Epithelial cell of prostate (primary cell): Measurements from ENCODE around the gene GNG12.
A peak's percentile ranks its signal among the peaks of the same experiment; 100 is the strongest.

Experiments
- DNase-seq: peaks from one replicate; pipeline ENCODE4 v3.0.0-alpha.2; 2011; ENCODE audit warnings: low read depth, low spot score
- H3K27ac ChIP-seq: fragments of 450-650 bp; 2 replicates; pipeline ENCODE4 v1.5.1; 2017; ENCODE audit warnings: mild to moderate bottlenecking

The GNG12 gene

DNA sequence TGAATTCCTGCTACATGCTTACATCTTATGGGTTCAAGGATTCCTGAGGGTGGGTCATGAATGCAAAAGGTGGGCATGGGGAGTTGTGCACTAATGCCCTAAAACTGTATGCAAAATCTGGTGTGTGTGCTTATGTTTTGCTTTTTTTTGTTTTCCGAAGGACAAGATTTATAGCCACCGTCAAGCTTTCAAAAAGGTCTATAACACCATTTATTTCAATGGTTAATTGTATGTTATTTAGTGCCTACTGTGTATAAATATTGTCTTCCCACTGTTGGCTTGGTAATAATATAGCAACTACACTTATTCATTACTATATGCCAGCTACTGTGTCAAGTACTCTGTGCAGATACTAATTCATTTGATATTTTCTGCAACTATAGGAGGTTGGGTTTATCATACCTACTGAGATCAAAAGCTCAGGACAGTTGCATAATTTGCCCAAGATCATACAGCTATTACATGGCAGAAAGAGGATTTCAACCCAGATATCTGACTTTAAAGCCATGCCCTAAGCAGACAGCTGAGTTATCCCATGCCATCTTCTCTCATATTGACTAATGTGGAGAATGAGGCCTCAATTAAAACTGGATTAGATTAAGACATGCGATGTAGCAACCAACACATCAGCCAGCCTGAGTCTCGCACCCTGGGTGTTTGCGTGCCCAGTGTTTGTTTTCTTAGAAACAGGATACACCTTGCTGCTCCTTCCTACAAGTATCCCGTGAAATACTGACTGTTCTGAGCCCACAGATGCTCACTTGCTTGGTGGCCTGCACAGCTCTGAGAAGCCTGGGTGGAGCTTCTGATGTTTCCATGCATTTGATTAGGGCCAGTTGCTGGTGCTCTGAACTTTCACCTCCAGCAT, 113.7 kb downstream of the GNG12 start:
- no peak for DNase-seq

DNA sequence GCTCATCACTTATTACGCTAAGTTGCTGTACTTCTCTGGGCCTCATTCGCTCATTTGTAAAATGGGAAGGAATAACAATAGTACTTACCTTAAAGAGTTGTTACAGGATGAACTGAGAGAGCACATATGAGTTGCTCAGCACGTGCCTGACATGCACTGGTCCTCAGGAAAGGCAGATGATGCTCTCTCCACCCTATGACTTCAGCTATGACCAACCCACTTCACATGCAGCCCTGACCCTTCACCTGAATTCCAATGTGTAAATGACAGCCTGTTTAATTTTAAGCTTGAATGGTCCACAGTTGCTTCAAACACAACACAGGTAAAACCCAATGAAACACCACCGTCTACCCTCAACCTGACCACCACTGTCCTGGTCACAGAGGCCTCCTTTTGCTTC, 115.4 kb downstream of the GNG12 start:
- peak overlapping the region; percentile 90 for H3K27ac ChIP-seq
- DNase-seq, result no peak

More for the DNA sequence above, 113.7 kb downstream of the GNG12 start:
- no peak overlapping the region for H3K27ac ChIP-seq

DNA sequence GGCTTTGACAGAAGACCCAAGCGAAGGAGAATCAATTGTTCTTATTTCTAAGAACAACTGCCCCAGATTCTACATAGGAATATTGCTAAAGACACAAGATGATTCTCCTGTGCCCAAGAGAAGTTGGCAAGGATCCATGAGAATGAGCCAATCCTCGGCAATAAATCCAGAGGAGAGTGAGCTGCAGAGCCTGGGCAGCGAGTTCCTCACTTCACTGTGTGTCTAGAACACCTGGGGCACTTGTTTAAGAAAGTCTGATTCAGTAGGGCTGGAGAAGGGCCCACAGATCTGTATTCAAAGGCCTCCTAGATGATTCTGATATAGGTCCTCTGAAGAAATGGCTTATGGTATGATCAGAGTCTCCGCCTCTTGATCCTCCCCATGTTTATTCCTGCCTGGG, 116.5 kb downstream of the GNG12 start:
- peak overlapping the region; percentile 90 for H3K27ac ChIP-seq
- DNase-seq, result peak; percentile 80

- no peak for DNase-seq
- peak overlapping the region; percentile 90 for H3K27ac ChIP-seq
Measured at GRCh38 chr1:67715819-67716218, 117.4 kb downstream of the GNG12 start.

DNA sequence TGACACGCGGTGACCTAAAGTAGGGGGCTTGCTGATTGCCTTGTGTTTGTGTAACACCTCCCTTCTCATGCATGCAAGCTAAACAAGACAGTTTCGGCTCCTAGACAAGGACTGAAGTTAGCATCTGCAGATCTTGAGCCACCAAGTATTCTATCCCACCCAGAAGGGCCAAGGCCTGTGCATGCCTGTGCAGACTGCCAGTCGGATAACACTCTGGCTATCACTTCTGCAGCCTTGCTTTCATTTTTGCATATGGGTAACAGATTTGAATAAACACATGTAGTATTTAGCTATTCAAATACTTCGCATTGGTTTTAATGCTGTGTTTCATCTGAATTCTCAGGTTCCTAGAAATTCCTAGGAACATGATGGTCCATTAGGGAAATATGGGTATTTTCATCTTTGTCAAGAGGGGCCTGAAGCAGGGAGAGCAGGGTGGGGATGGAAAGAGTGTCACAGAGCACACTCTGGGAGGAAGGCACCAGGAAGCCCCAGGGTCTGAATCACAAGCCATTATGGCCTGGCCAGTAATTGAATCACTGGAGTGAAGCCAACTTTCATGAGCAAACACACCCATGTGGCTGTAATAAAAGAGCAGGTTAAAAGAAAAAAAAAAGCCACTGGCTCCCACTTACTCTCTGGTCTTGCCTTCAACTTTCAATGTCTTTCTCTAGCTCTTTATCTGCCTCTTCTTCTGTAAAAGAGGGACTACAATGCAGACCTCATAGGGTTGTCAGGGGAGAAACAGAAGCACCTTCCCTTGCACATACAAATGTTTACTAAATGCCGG, 120.0 kb downstream of the GNG12 start:
- H3K27ac ChIP-seq, result peak overlapping the region; percentile 50

DNA sequence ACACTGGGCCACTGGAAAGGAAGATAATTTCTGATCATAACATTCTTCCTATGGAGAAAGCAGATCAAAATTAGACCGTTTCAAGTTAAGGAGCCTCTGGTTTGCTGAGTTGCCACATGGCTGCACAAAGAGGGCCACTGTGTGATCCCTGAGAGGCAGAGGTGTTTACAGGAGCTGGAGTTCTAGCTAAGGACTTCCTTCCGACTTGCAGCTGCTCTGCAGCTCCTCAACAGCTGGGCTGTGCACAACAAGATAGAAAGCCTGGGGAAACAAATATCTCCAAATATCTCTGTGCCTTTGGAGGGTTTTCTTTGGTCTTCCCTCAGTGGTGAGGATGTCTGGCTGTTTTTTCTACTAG, 121.4 kb downstream of the GNG12 start:
- no peak for DNase-seq
- H3K27ac ChIP-seq, result no peak overlapping the region

More for the DNA sequence above, 120.0 kb downstream of the GNG12 start:
- no peak for DNase-seq

DNA sequence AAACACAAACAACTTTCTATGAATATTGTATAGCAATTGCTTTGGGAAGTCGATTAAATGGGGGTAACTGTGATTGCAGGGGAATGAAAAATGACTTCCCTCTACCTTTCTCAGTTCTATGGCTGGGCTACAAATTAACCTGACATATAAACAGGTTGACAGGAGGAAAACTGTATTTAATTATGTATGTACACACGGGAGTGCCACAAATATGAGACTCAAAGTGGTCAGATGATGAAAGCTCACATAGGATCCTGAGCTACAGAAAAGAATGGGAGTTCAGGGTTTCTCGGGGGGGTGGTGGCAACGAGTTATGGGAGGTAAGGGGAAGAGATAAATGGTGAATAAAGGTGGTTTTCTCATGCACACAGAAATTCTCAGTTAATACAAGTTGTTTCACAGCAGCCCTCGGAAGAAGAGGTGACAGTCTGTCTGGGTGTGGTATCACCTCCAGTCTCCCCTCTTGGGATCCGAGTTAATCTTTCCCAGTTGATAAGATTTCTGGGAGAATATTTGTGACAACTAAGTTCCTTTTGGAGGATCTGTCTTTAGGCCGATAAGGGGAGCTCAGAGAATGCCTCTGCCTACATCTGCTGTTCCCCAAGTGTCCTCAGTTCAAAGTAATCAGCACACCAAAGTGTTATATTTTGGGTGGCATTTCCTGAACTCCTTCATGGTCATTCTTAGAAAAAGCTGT, 122.0 kb downstream of the GNG12 start:
- H3K27ac ChIP-seq, result peak overlapping the region; percentile 53
- DNase-seq, result no peak

DNA sequence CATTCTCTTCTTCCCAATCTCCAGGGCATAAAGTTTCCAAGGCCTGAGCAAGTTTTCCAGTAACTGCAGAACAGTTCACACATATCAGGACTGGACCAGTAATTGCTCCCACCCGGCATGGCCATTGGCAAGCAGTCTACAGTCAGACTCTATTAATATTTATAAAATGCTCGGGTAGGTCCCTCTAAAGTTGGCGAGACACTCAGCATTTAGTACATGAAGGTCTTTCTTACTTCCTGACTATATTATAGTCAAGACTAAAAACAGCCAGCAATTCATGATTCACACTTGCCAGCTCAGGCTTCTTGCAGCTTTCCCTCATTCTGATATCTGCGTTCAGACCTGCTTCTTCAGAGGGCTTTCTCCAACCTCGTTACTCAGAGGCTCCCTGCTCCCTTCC, 122.8 kb downstream of the GNG12 start:
- peak overlapping the region; percentile 53 for H3K27ac ChIP-seq
- DNase-seq, result no peak

DNA sequence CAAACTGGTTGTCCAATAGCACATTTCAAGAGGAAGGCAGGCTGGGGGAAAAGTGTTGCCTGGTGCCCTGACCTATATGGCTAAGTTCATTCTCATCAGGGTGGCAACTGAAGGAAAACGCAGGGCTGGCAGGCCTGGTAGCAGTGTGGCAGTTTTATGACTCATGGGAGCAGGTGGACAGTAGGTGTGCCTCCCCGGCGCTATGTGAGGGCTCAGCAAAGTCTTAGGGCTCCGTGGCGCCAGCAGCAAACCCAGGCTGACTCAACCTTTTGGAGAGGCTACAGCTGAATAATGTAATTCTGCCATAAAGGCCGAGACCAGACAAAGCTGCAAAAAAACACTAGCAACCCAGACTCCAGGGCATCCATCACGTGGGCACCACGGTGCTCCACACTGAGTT, 124.7 kb downstream of the GNG12 start:
- peak overlapping the region; percentile 16 for H3K27ac ChIP-seq

DNA sequence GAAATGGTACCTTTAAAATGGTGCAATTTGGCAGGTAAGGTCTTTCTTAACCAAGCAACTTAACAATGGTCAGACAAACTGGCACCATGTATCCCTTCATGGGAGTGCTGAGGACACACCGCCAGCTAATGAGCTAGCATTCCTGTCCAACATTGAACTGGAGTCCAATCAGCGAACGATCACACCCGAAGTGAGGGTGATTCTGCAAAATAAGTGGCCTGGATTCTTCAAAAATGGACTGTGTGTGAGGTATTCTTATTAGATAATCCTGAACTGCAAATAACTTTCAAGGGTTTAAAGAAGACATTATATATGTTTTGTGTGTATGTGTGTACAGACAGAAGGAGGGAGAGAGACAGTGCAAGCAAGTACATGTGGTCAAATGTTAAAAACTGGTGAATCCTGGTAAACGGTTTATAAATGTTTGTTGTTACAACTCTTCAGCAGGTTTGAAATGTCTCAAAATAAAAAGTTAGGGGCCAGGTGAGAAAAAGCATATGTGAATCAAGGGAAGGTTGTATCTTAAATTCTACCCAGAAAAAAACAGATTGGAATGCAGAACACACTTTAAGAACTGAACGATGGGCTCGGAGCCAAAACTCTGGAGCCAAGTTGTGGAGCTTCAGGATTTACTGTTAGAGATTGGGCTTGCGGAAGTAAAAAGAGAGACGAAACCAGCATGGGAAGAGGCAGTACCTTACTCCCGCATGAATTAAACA, 127.4 kb downstream of the GNG12 start:
- H3K27ac ChIP-seq, result no peak overlapping the region

More for the DNA sequence above, 124.7 kb downstream of the GNG12 start:
- DNase-seq, result no peak

DNA sequence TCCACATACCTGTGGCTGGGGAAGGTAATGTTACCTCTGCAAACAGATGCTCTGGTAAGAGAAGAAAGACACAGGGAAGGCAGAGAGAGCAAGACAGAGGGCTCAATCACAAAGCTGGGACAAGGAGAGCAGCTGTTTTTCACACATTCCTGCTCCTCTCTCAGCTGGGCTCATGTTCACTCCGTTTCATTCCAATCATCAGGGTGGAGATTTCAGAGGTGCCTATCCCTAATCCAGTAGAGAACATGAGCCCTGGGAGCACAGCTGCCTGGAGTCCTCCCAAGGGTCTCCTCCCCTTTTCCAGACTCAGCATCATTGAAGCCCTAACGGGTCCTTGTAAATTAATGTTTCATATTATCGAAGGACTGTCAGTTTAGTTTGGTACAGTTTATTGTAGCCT, 128.9 kb downstream of the GNG12 start:
- no peak overlapping the region for H3K27ac ChIP-seq
- DNase-seq, result no peak

More for the DNA sequence above, 127.4 kb downstream of the GNG12 start:
- DNase-seq, result no peak

DNA sequence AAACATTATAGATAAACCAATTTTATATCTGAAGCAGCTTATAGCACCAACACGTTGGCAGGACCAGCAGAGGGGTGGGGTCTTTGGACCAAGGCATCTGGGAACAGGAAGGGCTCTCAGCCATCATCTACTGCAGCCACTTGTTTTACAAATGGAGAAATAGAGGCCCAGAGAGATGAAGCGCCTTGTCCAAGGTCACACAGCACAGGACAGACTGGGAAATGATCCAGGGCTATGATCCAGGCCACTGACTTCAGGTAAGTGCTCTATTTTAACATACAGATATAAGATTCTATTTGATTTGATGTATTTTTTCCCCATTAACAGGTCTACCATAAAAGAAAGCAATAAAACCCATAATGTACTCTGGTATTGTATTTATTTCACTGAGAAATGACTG, 131.4 kb downstream of the GNG12 start:
- H3K27ac ChIP-seq, result peak overlapping the region; percentile 75
- DNase-seq, result no peak

GRCh38 chr1:67700692-67701410, 132.4 kb downstream of the GNG12 start:
- DNase-seq, result no peak
- peak overlapping the region; percentile 75 for H3K27ac ChIP-seq

DNA sequence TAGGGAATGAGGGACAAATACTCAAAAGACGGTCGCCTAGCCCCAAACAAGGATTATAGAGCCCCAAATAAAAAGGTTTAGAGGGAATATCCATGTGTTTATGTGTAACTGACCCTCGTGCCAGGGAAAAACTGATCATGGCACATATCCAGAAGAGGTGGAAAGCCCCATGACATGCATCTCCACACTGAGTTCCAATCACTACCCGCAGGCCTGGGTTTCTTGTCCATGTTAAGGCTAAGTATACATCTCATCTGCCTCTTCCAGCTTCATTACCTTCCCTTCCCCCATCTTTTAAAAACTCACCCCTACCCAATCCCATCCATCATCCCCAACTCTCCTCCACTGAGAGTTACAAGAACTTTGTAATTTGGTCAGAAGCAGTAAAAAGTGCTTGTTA, 133.0 kb downstream of the GNG12 start:
- peak overlapping the region; percentile 75 for H3K27ac ChIP-seq
- no peak for DNase-seq

- H3K27ac ChIP-seq, result no peak overlapping the region
- DNase-seq, result no peak
Measured at GRCh38 chr1:67696708-67697107, 136.6 kb downstream of the GNG12 start.

DNA sequence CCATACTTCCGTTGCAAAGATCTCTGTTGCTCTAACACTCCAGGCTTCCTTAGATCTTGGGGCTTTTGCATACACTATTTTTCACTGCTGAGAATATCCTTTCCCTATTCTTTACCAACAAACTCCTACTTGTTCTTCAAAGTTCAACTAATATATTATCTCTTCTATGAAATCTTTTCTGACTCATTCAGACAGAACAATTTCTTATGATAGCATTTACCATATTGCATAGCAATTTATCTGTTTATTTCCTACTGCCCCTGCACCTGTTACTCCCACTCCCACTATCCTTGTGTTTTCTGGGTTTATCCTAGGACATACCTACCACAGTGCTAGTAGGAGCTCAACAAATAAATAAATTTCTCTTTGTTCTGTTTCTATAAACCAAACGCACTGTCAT, 137.3 kb downstream of the GNG12 start:
- DNase-seq, result no peak
- H3K27ac ChIP-seq, result no peak overlapping the region

- H3K27ac ChIP-seq, result peak overlapping the region; percentile 100
- DNase-seq, result no peak
Measured at GRCh38 chr1:67691712-67692111, 141.6 kb downstream of the GNG12 start.

- no peak for DNase-seq
- H3K27ac ChIP-seq, result peak overlapping the region; percentile 100
Measured at GRCh38 chr1:67690411-67690810, 142.9 kb downstream of the GNG12 start.

GRCh38 chr1:67690018-67690363, 143.3 kb downstream of the GNG12 start:
- H3K27ac ChIP-seq, result peak overlapping the region; percentile 100
- DNase-seq, result no peak
